GM12801 (cell line): ENCODE results near the gene EDIL3.

ENCODE experiments used
- TF ChIP-seq, protein P1 (sequence below): IDR thresholded peaks from one replicate; pipeline ENCODE4 v1.5.1; 2011; ENCODE audit warnings: control low read depth; ENCODE audit not compliant: insufficient read length; ENCODE audit errors: extremely low read depth

Gene EDIL3

DNA sequence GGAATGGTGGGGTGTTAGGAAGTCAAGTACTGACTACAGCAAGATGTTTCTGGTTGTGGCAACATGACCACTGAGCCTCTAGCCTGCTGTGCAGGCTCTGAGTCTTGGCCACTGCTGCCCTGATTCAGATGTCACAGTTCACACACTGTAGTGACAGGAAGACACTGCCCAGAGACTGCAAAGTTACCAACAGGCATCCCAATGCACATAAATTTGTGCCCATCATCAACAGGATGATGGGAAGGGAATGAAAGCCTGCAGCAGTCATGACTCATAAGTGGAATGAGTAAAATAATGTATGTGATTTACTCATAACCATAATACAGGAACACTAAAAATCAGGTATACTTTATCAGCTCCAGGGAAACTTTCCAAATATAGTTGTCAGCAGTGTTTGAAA is 412.4 kb downstream of the EDIL3 start:
- TF ChIP-seq, protein P1, sequence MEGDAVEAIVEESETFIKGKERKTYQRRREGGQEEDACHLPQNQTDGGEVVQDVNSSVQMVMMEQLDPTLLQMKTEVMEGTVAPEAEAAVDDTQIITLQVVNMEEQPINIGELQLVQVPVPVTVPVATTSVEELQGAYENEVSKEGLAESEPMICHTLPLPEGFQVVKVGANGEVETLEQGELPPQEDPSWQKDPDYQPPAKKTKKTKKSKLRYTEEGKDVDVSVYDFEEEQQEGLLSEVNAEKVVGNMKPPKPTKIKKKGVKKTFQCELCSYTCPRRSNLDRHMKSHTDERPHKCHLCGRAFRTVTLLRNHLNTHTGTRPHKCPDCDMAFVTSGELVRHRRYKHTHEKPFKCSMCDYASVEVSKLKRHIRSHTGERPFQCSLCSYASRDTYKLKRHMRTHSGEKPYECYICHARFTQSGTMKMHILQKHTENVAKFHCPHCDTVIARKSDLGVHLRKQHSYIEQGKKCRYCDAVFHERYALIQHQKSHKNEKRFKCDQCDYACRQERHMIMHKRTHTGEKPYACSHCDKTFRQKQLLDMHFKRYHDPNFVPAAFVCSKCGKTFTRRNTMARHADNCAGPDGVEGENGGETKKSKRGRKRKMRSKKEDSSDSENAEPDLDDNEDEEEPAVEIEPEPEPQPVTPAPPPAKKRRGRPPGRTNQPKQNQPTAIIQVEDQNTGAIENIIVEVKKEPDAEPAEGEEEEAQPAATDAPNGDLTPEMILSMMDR: no peak

DNA sequence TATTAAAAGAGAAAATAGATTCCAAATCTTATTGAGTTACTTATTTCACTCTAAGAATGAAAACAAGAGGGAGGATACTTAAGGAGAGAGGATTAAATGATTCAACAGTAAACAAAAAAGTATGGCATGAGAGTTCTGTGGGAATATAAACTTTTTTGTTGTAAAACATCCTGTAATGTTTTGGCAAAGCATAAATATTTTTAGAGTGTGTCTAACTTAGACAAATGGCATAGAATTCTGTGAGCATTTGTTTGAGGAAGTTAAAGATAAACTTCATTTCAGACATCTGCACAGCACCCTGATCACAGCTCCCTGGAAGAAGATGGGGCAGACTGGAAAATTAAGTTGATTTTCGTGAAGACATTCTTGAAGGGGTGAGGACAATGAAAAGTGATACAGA is 417.3 kb downstream of the EDIL3 start:
- TF ChIP-seq, protein P1: no peak

DNA sequence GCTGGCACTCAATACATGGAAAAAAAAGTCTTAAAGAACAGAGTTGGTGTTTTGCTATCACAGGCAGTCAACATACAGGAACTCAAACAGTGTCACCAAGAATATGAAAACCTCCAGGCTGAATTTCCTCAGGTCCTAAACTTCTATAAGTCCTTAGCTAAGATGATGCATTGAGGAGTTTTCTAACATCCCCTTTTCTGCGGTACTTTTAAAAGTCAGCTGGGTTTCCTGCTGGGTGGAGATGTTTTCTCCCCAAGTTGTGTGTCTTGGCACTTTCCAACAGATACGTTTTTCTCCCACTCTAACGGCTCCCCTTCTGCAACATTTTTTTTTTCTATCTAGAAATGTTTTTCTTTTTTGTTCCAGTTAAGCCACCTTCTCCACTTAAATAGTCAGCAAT is 419.2 kb downstream of the EDIL3 start:
- TF ChIP-seq, protein P1: no peak

DNA sequence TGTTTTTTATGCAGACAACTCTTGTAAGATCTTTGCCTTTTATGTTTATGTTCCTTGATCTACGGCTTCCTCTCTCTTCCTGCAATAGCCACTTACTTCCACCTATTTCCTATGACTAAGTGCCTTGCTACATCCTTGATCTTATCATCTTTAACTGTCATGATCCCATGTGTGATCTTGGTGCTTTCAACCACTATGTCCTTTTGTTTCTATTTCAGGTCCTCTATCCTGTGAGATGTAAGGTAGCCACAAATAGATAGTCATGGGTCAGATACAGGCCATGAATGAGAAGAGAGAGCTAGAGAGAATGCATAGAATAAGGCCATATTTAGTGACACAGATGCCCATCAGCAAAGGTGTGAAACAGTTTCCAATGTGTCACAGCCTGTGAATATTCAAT is 420.4 kb downstream of the EDIL3 start:
- TF ChIP-seq, protein P1: no peak

DNA sequence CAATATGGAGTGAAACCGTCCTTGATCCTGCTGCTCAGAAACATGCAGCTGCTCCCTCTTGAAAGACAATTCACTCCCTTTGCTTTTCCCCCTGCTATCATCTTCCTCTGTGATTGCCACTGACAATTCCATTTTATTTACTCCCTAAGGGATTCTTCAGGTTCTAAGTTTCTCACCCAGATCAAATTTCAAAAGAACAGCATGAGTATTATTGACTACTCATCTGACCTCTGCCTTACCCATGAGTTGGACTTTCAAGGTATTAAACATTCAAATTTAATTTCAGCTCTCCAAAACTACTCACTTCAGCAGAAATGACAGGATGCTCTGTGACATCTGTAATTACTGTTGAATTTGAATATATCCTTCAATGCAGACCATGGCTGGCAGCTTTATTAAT is 427.5 kb downstream of the EDIL3 start:
- TF ChIP-seq, protein P1: no peak

DNA sequence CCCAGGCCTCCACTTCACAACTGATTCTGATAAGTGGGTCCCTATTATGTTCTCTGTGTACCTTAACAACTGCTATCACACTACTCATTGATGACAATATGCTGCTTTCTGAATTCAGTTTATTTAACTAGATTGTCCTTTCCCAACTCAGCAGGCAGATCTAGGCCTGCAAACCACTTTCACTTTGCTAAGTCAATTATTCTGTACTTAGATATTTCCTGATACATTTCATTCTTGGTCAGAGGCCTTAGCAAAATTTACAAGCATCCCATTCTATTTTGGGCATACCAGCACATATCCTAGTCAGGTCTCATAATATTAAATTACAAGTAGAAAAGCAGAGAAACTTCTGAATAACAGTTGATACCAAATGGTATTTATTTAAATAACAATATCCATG is 428.3 kb downstream of the EDIL3 start:
- TF ChIP-seq, protein P1: no peak

DNA sequence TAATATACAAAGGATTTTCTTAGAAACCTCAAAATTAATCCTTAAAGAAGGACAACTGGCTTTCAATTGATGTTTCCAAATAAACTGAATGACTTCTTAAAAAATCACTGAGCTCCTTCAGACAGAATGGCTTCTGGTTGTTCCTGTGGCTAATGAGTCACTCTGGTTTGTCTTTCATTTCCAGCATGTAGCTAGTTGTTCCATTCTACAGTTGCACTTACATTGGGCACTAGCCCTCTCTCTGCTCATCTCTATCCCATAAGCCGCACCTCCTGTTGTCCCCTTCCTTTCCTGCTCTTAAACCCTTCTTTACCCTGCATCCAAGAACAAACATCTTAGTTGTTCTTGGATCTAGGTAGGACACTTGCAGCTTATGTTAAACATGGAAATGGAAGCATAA is 428.8 kb downstream of the EDIL3 start:
- TF ChIP-seq, protein P1: no peak

DNA sequence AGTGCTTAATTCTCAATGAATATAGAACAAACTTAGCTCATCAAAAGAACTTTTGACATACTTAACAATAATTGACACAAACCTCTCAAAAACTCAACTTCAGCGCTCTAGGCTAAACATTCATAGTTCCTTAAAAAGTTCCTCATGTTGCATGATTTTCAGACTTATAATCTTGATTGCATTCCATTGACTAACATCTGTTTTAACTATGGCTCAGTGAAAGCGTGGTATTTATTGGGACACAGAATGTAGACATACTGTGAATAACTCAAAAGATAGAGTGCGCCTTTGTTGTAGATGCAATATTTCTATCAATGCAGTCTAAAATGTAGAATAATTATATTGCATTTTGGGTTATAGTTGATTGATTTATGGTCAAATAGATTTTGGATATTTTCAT is 436.9 kb downstream of the EDIL3 start:
- TF ChIP-seq, protein P1: no peak
